GM19099 (cell line): ENCODE measurements around the gene P2RY2.

ENCODE experiments used
- POLR2A ChIP-seq: IDR thresholded peaks from 3 replicates; pipeline ENCODE4 v1.6.1; 2011; ENCODE audit warnings: low read depth; ENCODE audit not compliant: insufficient read length; ENCODE audit errors: extremely low read depth

Gene P2RY2

GRCh38 chr11:73257342-73258103, 39.4 kb downstream of the P2RY2 start:
- no peak for TF ChIP-seq POLR2A

GRCh38 chr11:73258104-73259035, 40.3 kb downstream of the P2RY2 start:
- no peak for TF ChIP-seq POLR2A

- no peak for TF ChIP-seq POLR2A
Observed at GRCh38 chr11:73259406-73260126, 41.5 kb downstream of the P2RY2 start.

DNA sequence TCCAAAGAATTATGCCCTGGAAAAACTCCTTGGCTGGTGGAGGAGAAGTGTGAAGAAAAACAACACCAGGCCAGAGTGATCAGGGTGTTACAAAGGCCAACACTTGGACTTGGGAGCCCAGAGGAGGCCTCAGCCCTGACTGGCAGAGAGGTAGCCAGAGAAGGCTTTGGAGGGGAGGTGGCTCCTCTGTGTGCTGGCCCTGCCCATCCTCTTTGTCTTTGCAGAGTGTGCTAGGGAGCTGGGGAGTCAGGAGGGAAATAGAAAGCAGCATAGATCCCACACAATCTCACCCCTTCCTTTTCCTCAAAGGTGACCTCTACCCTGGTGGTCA, 42.0 kb downstream of the P2RY2 start:
- TF ChIP-seq POLR2A: no peak

- no peak for TF ChIP-seq POLR2A
Observed at GRCh38 chr11:73262851-73263495, 44.9 kb downstream of the P2RY2 start.

GRCh38 chr11:73263640-73264039, 45.6 kb downstream of the P2RY2 start:
- no peak for TF ChIP-seq POLR2A

DNA sequence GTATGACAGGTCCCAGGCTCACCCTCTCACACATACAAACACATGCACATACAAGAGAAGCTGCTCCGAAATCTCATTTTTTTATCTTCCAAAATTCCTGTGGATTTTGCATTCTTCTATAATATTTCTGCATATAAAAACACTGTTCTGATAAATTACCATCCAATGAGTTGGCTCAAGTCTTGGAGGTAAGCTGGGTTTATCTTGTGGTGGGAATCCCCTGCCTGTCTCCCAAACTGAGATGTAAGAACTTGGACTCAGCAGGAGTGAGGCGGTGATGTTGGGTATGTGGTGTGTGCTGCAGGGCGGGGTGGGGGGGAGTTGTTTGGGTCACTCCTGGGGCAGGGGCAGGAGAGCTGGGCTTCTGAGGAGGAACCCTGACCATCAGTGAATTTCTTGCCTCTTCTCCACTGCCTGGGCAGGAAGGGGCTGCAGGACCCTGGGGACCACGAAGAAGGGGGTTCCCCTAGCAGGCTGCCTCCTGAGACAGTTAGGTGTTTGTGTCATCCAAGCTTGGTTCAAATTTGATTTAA, 47.3 kb downstream of the P2RY2 start:
- no peak for TF ChIP-seq POLR2A

GRCh38 chr11:73265853-73266645, 48.0 kb downstream of the P2RY2 start:
- no peak for TF ChIP-seq POLR2A

DNA sequence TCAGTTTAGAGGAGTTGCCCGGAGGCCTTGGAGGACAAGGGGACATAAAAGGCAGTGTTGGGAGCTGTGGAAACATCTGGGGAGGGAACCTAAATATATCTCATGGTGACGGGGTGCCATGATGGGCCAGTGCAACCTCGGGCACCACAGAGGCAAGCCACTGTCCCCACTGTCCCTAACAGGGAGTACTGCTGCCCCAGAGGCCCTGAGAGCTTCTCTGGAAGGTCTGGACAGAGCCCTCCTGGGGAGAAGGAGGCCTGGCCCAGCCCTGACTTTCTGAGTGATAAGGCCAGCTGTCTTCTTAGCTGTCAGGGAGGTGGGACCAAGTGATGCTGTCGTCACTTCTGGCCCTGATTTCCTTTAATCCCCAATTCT, 48.6 kb downstream of the P2RY2 start:
- no peak for TF ChIP-seq POLR2A

- no peak for TF ChIP-seq POLR2A
Observed at GRCh38 chr11:73267122-73267846, 49.2 kb downstream of the P2RY2 start.

GRCh38 chr11:73267906-73268540, 49.9 kb downstream of the P2RY2 start:
- no peak for TF ChIP-seq POLR2A

GRCh38 chr11:73268671-73269271, 50.7 kb downstream of the P2RY2 start:
- TF ChIP-seq POLR2A: no peak
